Left ventricle myocardium superior (tissue), 1 donor: Measurements from ENCODE around the gene GNG12. TPM values are rescaled to one million over a fixed set of nuclear protein-coding genes. Genes with fewer than 3 reads are reported as not detected.

Experiments used
- ATAC-seq: fragments of 200-7000 bp; cut with Tn5 transposase; one replicate; pipeline ENCODE4 v1.9.1; 2020; ENCODE audit warnings: mild to moderate bottlenecking, moderate library complexity
- DNase-seq: peaks from one replicate; pipeline ENCODE4 v3.0.0-alpha.2; 2020
- intact Hi-C: fragments of 100-400 bp; cut with micrococcal nuclease; formaldehyde crosslinking; loops from one replicate; pipeline ENCODE4 v1.11.0; 2022
- total RNA-seq: library from RNA; stranded (reverse); fragmentation: NEBNext Ultra II Directional; extraction: Animal tissue kit (Norgen Biotek cat#: 25700); gene quantifications from one replicate; pipeline ENCODE4 v1.2.1, GENCODE V29; 2021
- donor health status: DM: no; HTN: yes; CAD: no; lungs with severe emphysema.

Gene GNG12
- total RNA-seq, 1 donor from 2014 or later, result 34.1 TPM

GRCh38 chr1:67792741-67793458, 40.4 kb downstream of the GNG12 start:
- ATAC-seq (peak; percentile 24), DNase-seq (no peak)
- intact Hi-C loops, result no loop called here

- ATAC-seq, result no peak
Measured at GRCh38 chr1:67792103-67792502, 41.2 kb downstream of the GNG12 start.

GRCh38 chr1:67791686-67792085, 41.6 kb downstream of the GNG12 start:
- intact Hi-C loops, result no loop called here
- no peak for DNase-seq
- peak; percentile 73 for ATAC-seq

More at GRCh38 chr1:67792103-67792502, 41.2 kb downstream of the GNG12 start:
- DNase-seq, result no peak
- intact Hi-C loops, result no loop called here

GRCh38 chr1:67791261-67791660, 42.0 kb downstream of the GNG12 start:
- peak; percentile 14 for ATAC-seq

GRCh38 chr1:67790201-67790692, 43.0 kb downstream of the GNG12 start:
- no peak for DNase-seq
- no peak for ATAC-seq
- intact Hi-C loops, result no loop called here

More at GRCh38 chr1:67791261-67791660, 42.0 kb downstream of the GNG12 start:
- intact Hi-C loops, result no loop called here
- no peak for DNase-seq

- intact Hi-C loops, result no loop called here
- ATAC-seq (no peak), DNase-seq (no peak)
Measured at GRCh38 chr1:67789551-67789950, 43.7 kb downstream of the GNG12 start.

- DNase-seq (no peak), ATAC-seq (no peak)
- intact Hi-C loops, result no loop called here
Measured at GRCh38 chr1:67788904-67789303, 44.4 kb downstream of the GNG12 start.

GRCh38 chr1:67788238-67788790, 45.0 kb downstream of the GNG12 start:
- no peak for ATAC-seq
- DNase-seq, result no peak
- intact Hi-C loops, result no loop called here

- ATAC-seq, result no peak
- intact Hi-C loops, result no loop called here
Measured at GRCh38 chr1:67787746-67788145, 45.5 kb downstream of the GNG12 start.

GRCh38 chr1:67785847-67786753, 47.2 kb downstream of the GNG12 start:
- DNase-seq, result no peak
- intact Hi-C loops, result no loop called here
- ATAC-seq, result peak; percentile 59

More at GRCh38 chr1:67787746-67788145, 45.5 kb downstream of the GNG12 start:
- DNase-seq, result no peak

GRCh38 chr1:67784545-67785186, 48.6 kb downstream of the GNG12 start:
- intact Hi-C loops, result no loop called here
- no peak for ATAC-seq

GRCh38 chr1:67780637-67781036, 52.6 kb downstream of the GNG12 start:
- intact Hi-C loops, result no loop called here
- no peak for DNase-seq
- ATAC-seq, result peak; percentile 80

More at GRCh38 chr1:67784545-67785186, 48.6 kb downstream of the GNG12 start:
- no peak for DNase-seq

- intact Hi-C loops, result loop anchor here (5.0 kb wide), 1 partner anchor 55 kb away; the partner anchor contains the start of gene GNG12
- ATAC-seq (no peak), DNase-seq (no peak)
Measured at GRCh38 chr1:67777440-67777839, 55.8 kb downstream of the GNG12 start.

- no peak for DNase-seq
- intact Hi-C loops, result loop anchor here (5.0 kb wide), 1 partner anchor 55 kb away; the partner anchor contains the start of gene GNG12
- ATAC-seq, result no peak
Measured at GRCh38 chr1:67777016-67777415, 56.3 kb downstream of the GNG12 start.

GRCh38 chr1:67773462-67773861, 59.8 kb downstream of the GNG12 start:
- intact Hi-C loops, result no loop called here
- DNase-seq (no peak), ATAC-seq (no peak)

GRCh38 chr1:67771749-67772148, 61.5 kb downstream of the GNG12 start:
- intact Hi-C loops, result no loop called here
- peak; percentile 33 for ATAC-seq

GRCh38 chr1:67771152-67771551, 62.1 kb downstream of the GNG12 start:
- DNase-seq (no peak), ATAC-seq (peak; percentile 8)
- intact Hi-C loops, result no loop called here

More at GRCh38 chr1:67771749-67772148, 61.5 kb downstream of the GNG12 start:
- DNase-seq, result no peak

GRCh38 chr1:67769633-67770256, 63.5 kb downstream of the GNG12 start:
- ATAC-seq, result no peak
- intact Hi-C loops, result loop anchor here (5.0 kb wide), 2 partner anchors 78 to 343 kb away; no protein-coding TSS in a partner anchor
- no peak for DNase-seq
